ENCODE results near the gene UBXN11.

Gene UBXN11, protein sequence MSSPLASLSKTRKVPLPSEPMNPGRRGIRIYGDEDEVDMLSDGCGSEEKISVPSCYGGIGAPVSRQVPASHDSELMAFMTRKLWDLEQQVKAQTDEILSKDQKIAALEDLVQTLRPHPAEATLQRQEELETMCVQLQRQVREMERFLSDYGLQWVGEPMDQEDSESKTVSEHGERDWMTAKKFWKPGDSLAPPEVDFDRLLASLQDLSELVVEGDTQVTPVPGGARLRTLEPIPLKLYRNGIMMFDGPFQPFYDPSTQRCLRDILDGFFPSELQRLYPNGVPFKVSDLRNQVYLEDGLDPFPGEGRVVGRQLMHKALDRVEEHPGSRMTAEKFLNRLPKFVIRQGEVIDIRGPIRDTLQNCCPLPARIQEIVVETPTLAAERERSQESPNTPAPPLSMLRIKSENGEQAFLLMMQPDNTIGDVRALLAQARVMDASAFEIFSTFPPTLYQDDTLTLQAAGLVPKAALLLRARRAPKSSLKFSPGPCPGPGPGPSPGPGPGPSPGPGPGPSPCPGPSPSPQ

DNA sequence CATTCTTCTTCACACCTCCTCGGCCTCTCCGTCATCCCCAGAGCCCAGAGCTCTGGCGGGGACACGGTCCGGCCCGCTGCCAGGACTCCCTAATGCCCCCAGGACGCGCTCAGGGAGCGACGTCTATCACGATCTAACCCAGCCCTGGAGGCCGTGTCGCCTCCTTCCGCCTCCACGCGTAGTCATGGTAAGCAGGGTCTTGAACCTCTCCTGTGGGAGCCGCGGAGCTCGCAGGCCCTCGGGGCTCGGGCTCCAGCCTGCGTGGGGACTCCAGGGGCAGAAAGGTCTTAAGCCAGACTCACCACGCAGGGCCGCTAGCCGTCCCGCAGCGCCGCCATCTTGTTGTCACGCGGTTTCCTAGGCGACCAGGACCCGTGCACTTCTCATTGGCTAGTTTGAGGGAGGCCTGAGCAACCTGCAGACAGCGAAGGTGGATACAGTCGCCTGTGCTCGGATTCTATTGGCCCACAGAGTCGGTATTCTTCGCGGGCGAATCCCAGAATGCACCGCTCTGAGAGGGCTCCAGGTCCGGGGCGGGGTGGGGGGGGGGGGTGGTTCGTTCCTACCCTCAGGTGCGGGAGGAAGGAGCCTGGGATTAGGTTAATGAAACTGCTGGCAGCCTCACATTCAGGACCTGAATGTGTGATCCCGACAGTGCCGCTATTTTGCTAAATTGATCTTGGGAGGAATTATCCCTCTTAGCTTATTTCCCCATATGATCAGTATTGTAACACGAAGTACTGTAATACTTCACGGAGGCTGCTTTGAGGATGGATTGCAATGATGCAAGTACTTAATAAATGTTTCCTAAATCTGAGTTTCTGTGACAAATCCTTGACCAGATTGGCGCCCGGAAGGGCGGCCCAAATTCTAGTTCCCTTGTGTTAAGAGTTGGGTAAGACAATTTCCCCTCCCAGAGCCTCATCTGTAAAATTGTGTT lies at the start of gene UBXN11:
TSS of gene UBXN11 (minus strand) at position 347 of the 940 bp plus-strand sequence. CDS start 3,753 bp downstream, outside the sequence.
- peak; percentile 94 for DNase-seq

DNA sequence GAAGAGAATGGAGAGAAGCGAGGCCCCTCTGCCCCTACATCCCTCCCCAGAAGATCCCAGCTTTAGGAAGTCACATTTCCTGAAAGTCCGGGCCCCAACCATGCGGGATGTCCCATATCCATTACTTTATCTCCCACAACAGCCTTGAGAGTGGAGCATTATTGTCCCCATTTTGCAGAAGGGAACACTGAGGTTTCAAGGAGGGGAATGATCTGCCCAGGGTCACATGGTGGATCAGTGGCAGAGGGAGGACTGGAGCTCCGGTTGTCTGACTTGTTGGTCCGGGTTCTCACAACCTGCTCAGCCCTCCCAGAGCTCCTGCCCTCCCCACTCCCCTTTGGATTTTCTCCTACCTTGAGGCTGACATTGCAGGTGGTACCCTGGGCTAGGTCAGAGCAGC lies 49.7 kb upstream of the UBXN11 start:
- no peak for DNase-seq

DNA sequence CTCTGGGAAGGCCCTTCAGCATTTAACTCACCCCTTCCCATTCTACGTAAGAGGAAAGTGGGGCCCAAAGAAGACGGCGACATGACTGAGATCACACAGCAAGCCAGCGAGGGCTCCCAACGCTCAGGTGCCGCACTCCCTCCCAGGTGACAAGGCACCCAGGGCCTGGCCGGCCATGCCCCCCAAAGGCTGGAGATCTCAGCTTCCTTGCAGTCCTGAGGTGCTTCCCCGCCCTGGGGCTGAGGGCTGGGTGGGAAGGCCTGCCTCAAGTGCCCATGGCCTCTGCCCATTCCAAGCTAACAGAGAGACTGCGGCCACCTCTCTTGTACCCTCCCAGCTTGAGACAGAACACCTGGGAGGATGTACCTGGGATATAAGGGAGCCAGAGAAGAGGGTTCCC lies 48.5 kb upstream of the UBXN11 start:
- no peak for DNase-seq

- DNase-seq = no peak
These were observed 47.8 kb upstream of the UBXN11 start, which contains the start of gene CRYBG2 for GRCh38 chr1:26353976-26354820. TSS of gene CRYBG2 (minus strand) at chr1:26354130. CDS start at chr1:26346657, 7,473 bp downstream.

- no peak for DNase-seq
These were observed 46.9 kb upstream of the UBXN11 start for GRCh38 chr1:26353210-26353859.

- no peak for DNase-seq
These were observed 45.9 kb upstream of the UBXN11 start for GRCh38 chr1:26352338-26352679.

DNA sequence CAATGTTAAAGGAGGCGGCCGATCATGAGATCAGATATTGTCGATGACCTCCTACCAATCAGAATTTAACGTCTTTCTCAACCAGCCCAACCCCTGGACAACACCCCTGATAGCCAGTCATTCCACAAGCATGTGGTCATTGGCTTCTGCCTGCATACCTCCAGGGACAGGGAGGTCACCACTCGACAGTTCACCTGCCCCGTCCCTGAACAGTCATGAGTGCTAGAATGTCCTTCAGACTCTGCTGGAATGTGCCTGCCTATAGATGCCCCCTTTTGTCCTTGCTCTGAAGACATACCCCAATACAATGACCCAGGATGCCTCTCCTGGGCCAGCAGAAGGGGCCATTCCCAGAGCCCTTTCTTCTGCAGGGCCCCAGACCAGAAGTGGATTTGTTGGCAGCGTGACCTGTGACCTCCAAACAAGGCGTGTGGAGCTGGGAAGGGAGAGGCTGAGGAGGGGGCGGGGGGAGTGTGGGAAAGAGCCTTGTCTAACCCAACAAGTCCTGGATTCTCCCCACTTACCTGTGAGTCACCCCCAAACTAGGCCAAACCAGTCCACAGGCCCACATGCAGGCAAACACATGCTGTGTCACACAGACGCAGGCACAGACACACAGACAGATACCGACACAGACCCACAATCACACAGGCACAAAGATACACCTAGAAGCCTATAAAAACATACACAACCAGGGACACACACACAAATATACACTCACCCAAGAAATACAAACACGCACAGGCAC lies 45.3 kb upstream of the UBXN11 start:
- no peak for DNase-seq

DNA sequence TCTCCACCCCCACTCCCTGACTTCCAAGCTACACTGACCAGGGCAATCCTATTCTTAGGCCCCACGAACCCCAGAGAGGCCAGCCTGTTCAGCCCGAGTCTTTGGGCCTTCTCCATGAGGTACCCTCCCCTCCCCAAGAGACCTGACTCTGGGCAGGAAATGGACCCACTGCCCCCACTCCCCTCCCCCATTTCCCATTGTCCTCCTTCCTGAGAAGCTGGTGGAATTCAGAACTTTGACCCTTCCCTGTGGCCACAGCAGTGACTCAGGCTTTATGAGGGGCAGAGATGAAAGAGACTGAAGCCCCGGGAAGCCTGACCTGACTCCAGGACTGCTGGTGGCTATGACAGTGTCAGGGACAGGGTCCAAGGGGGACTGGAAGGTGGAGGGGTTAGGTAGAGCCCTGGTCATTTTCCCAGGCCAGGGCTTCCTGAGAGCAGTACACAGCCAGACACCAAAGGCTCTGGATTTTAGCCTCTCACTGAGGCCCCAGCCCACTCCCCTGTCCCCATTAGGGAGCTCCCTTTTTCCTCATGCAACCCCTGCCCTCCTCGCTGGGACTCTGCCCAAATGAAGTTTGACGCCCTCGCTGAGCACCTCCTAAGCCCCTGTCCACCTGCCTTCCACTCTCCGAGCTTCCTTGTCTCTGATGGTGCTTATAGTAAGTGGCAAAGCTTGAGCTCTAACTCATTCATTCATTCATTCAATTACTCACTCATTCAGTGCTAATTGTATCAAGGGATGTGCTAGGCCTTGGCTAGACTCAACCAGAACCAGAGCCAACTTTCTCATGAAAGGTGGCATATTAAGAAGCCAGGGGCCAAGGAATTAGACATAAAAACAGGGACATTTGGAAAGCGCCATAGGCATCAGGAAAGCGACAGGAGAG lies 44.5 kb upstream of the UBXN11 start:
- DNase-seq = no peak

DNA sequence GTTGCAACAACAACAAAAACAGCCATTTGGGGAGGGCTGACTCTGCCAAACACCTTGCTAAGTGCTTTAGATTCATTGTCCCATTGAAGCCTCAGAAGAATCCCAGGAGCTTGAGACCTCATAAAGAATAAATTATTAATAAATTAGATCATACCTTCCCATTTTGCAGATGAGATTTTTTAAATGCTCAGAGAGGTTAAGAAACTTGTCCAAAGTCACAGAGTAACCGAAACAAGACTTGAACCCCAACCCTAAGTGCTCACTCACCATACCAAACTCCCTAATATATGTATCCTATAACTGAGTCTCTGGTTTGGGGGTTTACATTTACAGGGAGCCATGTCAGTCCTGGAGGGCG lies 43.9 kb upstream of the UBXN11 start:
- DNase-seq = no peak

DNA sequence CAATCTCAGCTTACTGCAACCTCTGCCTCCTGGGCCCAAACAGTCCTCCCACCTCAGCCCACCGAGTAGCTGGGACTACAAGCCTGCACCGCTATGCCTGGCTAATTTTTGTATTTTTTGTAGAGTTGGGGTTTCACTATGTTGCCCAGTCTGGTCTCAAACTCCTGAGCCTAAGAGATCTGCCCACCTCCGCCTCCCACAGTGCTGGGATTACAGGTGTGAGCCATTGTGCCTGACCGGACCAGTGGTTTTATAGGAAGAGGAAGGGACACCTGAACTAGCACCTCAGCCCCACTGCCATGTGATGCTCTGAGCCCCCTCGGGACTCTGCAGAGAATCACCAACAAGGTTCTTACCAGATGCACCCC lies 43.4 kb upstream of the UBXN11 start:
- no peak for DNase-seq

DNA sequence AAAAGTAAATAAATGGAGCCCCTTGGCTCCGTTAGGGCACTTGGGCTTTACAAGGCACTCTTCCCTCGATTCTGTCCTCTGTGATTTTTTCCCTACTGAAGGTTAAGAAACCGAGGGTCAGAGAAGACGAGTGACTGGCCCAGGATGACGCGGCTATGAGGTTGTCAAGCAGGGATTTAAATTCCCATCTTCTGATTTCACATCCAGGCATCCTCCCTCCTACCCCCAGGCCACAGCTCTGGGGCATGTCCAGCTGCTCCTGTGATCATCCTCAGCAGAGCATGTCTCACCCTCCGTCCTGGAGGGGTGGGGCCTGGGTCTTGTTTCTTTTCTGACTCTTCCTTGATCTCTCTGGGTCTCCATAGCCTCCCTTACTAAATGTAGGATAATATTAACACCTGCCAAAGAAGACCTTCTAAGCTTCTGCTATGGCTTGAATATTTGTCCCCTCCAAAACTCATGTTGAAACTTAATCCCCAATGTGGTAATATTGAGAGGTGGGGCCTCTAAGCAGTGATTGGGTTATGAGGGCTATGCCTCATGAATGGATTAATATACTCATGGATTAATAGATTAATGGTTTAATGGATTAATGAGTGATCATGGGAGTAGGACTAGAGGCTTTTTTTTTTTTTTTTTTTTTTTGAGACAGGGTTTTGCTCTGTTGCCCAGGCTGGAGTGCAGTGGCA lies 42.9 kb upstream of the UBXN11 start:
- no peak for DNase-seq

DNA sequence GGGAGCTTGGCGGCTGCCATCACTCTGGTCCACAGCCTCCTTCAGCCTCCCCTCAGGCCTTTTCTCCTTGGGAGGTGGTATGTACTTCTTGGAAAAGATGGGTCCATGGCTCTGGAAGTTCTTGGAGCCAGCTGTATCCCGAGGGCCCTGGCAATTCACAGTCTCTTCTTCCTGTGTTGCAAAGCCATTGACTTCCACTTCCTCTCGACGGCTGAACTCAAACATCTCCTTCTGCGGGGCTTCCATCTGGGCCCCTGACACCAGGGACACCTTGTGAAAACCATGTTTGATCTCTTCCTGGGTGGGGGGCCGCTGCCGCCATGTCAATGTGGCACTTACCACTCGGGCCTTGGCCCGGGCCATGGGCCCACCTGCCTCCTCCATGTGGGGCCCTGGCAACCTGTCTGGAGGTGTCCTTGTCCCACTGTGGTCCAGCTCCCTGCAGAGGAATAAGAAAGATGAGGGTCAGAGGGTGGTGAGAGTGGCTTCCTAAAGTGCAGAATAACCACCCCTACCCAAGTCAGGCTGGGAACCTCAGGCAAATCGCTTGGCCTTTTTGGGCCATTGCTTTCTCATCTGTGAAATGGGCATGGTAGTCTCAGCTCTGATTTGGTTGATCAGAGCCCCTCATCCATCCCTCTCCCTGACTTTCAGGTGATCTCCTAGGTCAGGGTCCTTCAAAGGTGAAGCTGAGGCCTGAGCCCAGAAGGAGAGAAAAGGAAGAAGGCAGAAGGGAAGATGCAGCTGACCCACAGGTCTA lies 40.0 kb upstream of the UBXN11 start:
- DNase-seq = no peak

DNA sequence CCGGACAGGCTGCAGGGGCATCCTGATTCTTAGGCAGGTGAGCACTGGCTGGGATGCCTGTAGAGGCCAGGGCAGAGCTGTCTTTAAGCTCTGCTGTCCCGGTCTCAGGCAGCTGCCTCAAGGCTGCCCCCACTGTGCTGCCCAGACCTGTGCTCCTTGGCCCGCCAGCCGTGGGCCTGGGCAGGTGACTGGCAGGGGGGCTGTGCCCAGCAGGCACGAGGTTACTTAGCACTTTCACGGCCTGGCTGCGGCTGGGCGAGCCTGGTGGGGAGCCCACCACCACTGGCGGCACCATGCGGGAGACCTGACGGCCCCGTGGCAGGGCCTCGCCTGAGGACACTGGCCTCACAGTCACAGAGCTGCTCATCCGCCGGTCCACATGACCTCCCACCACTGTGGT lies 39.3 kb upstream of the UBXN11 start:
- no peak for DNase-seq

DNA sequence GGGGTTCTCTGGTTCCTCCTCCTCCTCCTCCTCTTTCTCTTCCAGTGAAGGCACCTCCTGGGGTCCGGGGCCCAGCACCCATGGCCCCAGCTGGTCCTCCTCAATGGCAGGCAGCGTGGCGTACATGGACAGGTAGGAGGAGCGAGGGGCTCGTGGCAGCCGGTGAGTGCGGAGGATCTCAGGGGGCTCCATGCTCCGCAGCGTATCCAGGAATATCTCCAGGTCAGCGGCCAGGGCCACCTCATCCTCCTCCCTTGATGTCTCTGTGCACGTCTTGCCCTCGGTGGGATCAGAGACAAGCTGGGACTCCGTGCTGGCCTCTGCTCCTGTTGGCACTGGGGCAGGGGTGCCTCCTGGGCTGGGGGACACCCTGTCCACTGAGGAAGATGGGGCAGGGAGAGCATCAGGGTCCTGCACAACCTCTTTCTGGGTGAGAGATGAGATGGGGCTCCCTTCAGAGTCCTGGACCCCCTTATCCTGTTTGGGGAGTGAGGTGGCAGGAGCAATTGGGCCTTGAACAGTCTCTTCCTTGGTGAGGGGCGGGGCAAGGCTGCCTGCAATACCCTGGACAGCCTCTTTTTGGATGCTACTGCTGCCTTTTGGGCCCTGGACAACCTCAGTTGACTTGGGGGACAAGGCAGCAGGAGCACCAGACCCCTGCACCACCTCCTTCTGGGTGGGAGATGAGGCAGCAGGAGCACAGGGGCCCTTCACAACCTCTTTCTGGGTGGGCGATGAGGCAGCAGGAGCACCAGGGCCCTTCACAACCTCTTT lies 37.9 kb upstream of the UBXN11 start:
- DNase-seq = no peak

DNA sequence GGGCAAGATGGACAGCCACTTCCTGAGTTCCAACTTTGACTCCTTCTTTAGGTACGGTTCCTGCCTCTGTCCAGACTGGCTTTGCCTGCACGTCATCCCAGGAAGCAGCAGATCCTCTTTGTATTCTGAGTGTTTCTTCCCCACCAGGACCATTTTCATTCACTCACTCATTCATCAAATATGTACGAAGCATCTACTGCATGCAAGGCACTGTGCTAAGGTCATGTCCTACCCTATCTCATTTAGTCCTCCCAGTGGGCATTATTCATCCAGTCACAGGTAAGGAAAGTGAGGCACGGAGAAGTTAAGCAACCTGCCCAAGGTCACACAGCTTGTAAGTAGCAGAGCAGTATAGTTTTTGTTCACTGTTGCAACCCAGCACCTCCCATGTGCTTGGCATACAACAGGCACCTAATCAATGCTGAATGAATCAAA lies 33.6 kb upstream of the UBXN11 start:
- no peak for DNase-seq

DNA sequence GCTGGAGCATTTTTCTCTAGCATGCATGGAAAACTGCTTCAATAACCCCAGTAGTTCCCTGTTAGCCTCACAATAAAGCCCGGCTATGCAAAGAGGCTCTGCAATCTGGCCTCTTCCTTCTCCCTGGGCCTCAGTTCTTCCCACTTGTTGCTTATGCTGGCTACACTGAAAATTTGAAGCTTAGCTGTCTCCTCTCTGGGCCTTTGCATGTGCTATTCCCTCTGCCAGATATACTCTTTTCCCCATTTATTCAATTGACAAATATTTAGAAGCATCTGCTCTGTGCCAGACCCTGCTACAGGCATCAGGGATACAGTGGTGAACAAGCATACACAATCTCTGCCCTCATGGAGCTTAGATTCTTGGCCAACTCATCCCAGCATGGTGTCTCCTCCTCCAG lies 32.2 kb upstream of the UBXN11 start:
- no peak for DNase-seq

DNA sequence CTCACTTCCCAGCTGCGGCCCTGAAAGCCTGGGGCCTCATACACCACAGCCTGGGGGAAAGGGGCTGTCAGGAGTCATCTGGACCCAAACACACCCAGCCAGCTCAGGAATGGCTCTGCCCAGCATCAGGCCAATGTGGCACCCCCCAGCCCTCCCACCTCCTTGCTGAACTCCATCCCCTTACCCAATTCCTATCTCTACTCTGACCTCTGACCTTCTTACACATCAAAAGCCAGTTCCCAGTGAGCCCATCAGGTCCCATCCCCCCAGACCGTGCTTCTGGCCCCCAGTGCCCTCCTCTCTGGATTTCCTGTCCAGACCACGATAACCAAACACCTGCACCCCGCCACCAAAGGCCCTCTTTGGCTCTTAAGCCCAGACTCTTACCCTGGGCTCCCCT lies 31.2 kb upstream of the UBXN11 start:
- DNase-seq = no peak

DNA sequence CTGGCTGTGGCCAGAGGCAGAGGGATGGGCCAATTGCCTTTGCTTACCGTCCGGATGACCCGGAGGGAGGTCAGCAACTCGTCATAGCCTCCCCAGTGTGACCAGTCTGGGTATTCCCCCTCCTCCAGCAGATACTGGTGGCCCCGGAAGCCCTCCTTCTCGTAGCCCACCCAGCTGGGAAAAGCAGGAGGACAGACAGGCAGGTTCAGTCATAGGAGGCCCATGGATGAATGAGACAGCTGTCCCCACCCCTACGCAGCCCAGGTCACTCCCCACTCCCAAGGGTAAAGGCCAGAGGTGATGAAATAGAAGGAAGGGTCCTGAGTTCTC lies 30.7 kb upstream of the UBXN11 start:
- DNase-seq = no peak
